Loucy (cell line): ENCODE results near the gene RABGGTA.

Experiments used
- H2AFZ ChIP-seq: fragments of 200-600 bp; sonication (generic); 2 replicates; pipeline ENCODE4 v1.6.0; 2016; ENCODE audit warnings: antibody characterized with exemption, mild to moderate bottlenecking, low read length, moderate library complexity
- H3F3A ChIP-seq: fragments of 200-600 bp; 2 replicates; pipeline ENCODE4 v1.6.0; 2016; ENCODE audit warnings: antibody characterized with exemption, low read depth, mild to moderate bottlenecking
- H3K27me3 ChIP-seq: fragments of 200-600 bp; sonication (generic); 2 replicates; pipeline ENCODE4 v1.6.1; 2014; ENCODE audit warnings: low read length, mild to moderate bottlenecking; ENCODE audit not compliant: insufficient read depth, poor library complexity, severe bottlenecking
- H3K36me3 ChIP-seq: fragments of 200-600 bp; sonication (generic); 2 replicates; pipeline ENCODE4 v1.6.1; 2016; ENCODE audit warnings: low read length; ENCODE audit not compliant: insufficient read depth
- H3K4me1 ChIP-seq: fragments of 200-600 bp; sonication (generic); 2 replicates; pipeline ENCODE4 v1.5.1; 2014; ENCODE audit warnings: low read length, mild to moderate bottlenecking; ENCODE audit not compliant: insufficient read depth, poor library complexity, severe bottlenecking
- H3K4me2 ChIP-seq: fragments of 200-600 bp; sonication (generic); 2 replicates; pipeline ENCODE4 v1.6.0; 2014; ENCODE audit warnings: antibody characterized with exemption, low read length, low read depth, mild to moderate bottlenecking; ENCODE audit not compliant: poor library complexity, severe bottlenecking
- H3K4me3 ChIP-seq: fragments of 200-600 bp; sonication (generic); 2 replicates; pipeline ENCODE4 v1.5.1; 2014; ENCODE audit warnings: low read length, mild to moderate bottlenecking, mixed read lengths; ENCODE audit not compliant: poor library complexity, severe bottlenecking
- H3K79me2 ChIP-seq: fragments of 200-600 bp; sonication (generic); 2 replicates; pipeline ENCODE4 v1.6.1; 2014; ENCODE audit warnings: low read length; ENCODE audit not compliant: insufficient read depth
- H3K9ac ChIP-seq: fragments of 200-600 bp; sonication (generic); 2 replicates; pipeline ENCODE4 v1.6.0; 2014; ENCODE audit warnings: mild to moderate bottlenecking, low read depth, low read length, moderate library complexity; ENCODE audit not compliant: poor library complexity, severe bottlenecking
- H3K9me2 ChIP-seq: fragments of 200-600 bp; sonication (generic); replicated peaks from 2 replicates; pipeline ENCODE4 v1.6.1; 2016; ENCODE audit warnings: low read depth, low read length, mixed read lengths
- H3K9me3 ChIP-seq: fragments of 200-600 bp; sonication (generic); 2 replicates; pipeline ENCODE4 v1.6.1; 2014; ENCODE audit warnings: mild to moderate bottlenecking, antibody characterized with exemption, low read length, low read depth; ENCODE audit not compliant: insufficient read depth
- H4K20me1 ChIP-seq: fragments of 200-600 bp; sonication (generic); 2 replicates; pipeline ENCODE4 v1.6.0; 2014; ENCODE audit warnings: antibody characterized with exemption, low read length, mild to moderate bottlenecking; ENCODE audit not compliant: insufficient read depth, poor library complexity, severe bottlenecking
- CTCF ChIP-seq: fragments of 200-600 bp; sonication (generic); conservative IDR thresholded peaks from 2 replicates; pipeline ENCODE4 v1.5.1; 2014; ENCODE audit warnings: mild to moderate bottlenecking, antibody characterized with exemption, low read length
- EZH2phosphoT487 ChIP-seq: fragments of 200-600 bp; IDR thresholded peaks from 2 replicates; pipeline ENCODE4 v1.6.1; 2018; ENCODE audit warnings: antibody characterized with exemption, mild to moderate bottlenecking, moderate library complexity, borderline replicate concordance

Gene RABGGTA

GRCh38 chr14:24251880-24252288 is 19.5 kb downstream of the RABGGTA start:
- H3K79me2 ChIP-seq, result no peaks in the 10 kb centered on the region
- H3F3A ChIP-seq, result no peaks in the 10 kb centered on the region
- H2AFZ ChIP-seq, result no peak overlapping the region
- H3K36me3 ChIP-seq, result no peaks in the 10 kb centered on the region
- H3K4me1 ChIP-seq, result no peaks in the 10 kb centered on the region
- TF ChIP-seq CTCF (no peak), EZH2phosphoT487 (no peak)
- H3K4me2 ChIP-seq, result no peak overlapping the region
- no peaks in the 10 kb centered on the region for H4K20me1 ChIP-seq
- H3K9me2 ChIP-seq, result no peaks in the 10 kb centered on the region
- no peaks in the 10 kb centered on the region for H3K9me3 ChIP-seq
- no peak overlapping the region for H3K9ac ChIP-seq
- H3K4me3 ChIP-seq, result no peak overlapping the region
- H3K27me3 ChIP-seq, result no peaks in the 10 kb centered on the region

GRCh38 chr14:24250354-24250753 is 21.0 kb downstream of the RABGGTA start:
- TF ChIP-seq CTCF (no peak), EZH2phosphoT487 (no peak)
- Histone ChIP-seq H3K4me2 (no peak overlapping the region), H3K79me2 (no peaks in the 10 kb centered on the region), H2AFZ (no peak overlapping the region), H3F3A (no peaks in the 10 kb centered on the region), H3K9ac (no peak overlapping the region), H3K4me3 (no peak overlapping the region), H4K20me1 (no peaks in the 10 kb centered on the region), H3K27me3 (no peaks in the 10 kb centered on the region), H3K36me3 (no peaks in the 10 kb centered on the region), H3K9me3 (no peaks in the 10 kb centered on the region), H3K4me1 (no peaks in the 10 kb centered on the region), H3K9me2 (no peaks in the 10 kb centered on the region)

GRCh38 chr14:24249230-24250021 is 22.0 kb downstream of the RABGGTA start:
- no peaks in the 10 kb centered on the region for H3K27me3 ChIP-seq
- no peaks in the 10 kb centered on the region for H3K4me1 ChIP-seq
- H3K9ac ChIP-seq, result no peak overlapping the region
- no peaks in the 10 kb centered on the region for H3F3A ChIP-seq
- no peak overlapping the region for H2AFZ ChIP-seq
- no peaks in the 10 kb centered on the region for H4K20me1 ChIP-seq
- no peak overlapping the region for H3K4me3 ChIP-seq
- no peaks in the 10 kb centered on the region for H3K9me2 ChIP-seq
- H3K79me2 ChIP-seq, result no peaks in the 10 kb centered on the region
- no peak for TF ChIP-seq EZH2phosphoT487
- no peak for TF ChIP-seq CTCF
- H3K36me3 ChIP-seq, result no peaks in the 10 kb centered on the region
- H3K9me3 ChIP-seq, result no peaks in the 10 kb centered on the region
- no peak overlapping the region for H3K4me2 ChIP-seq
